ENCODE measurements around the gene FAAP24.
"Not testable (repeated sequence)": the region's sequence is repeated elsewhere in the genome, so short reads cannot be mapped to it uniquely, and the experiment has no call there.

FAAP24 gene, protein sequence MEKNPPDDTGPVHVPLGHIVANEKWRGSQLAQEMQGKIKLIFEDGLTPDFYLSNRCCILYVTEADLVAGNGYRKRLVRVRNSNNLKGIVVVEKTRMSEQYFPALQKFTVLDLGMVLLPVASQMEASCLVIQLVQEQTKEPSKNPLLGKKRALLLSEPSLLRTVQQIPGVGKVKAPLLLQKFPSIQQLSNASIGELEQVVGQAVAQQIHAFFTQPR

DNA sequence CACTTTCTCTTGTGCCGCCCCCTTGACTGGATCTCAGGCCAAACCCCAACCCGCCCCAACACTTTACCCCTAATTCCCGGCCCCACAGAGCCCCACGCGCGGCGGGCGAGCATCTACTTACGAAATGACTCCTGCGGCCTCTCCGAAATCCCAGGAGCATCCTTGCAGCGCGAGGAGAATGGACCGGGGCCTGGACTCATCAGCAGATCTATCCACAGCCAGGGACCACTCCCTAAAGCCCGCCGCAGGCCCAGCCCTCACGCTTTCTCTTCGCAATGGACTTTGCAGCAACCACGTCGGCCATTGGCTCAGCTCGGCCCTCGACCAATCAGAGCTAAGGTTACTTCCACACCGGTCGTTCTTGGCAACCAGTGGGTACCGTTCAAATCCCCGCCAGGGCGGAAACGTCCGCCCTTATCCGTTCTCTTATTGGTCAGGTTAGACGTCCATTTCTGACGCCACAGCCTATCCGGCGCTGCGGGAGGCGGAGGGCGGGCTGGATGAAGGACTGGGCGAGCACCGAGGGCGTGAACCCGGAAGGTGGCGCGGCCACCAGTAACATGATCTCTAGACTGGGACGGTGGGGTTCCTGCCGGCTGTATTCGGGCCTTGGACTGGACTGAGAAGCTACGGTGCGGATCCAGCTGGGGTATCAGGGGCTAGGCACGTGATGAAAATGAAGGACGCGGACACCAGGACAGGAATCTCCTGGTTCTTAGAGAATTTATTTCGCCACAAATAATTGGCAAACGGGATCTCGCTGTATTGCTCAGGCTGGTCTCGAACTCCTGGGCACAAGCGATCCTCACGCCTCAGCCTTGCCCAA lies at the start of gene FAAP24, which contains the start of gene CEP89:
FAAP24 (plus strand) TSS at position 528 of the 826 bp plus-strand sequence. CDS start 955 bp downstream, outside the sequence.
CEP89 (minus strand) TSS at position 244 of the 826 bp plus-strand sequence; CDS start at position 160, 84 bp downstream.
- peak; percentile 99 for DNase-seq (ENCODE audit: low spot score)
- peak; percentile 93 for FAIRE-seq

DNA sequence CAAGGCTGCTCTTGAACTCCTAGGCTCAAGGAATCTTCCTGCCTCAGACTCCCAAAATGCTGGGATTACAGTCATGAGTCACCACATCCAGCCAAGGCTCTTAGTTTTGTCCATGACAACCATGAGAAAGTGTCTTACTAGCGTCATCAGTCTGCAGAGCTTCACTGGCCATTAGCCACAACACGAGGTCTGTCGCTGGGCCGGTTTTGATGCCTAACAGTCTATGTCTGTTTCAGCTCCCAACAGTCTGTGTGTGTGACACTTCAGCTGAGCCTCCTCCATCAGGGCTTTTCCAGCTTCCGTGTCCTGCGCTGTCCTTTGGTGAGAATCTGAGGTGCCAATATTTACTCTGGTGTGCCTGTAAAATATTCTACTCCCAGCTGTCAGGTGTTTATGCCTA lies 47.8 kb upstream of the FAAP24 start:
- FAIRE-seq: no peak
- DNase-seq (ENCODE audit: low spot score): no peak

DNA sequence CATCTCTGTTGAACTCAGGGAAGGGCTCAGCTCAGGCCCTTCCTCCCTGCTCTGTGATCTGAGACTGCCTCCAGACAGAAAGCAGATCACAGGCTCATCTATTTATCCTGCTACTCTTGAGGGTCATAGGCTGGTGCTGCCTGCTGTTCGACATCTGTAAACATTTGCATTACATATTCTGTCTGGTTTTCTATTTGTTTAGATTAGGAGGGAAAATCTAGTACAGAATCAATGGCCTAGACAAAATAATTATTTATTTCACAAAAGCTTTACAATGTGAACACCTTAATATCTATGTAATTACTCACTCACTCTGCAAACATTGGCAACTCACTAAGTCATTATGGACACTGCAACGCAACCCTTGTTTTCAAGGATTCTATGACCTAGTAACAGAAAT lies 43.2 kb upstream of the FAAP24 start:
- FAIRE-seq (no peak), DNase-seq (ENCODE audit: low spot score) (no peak)

DNA sequence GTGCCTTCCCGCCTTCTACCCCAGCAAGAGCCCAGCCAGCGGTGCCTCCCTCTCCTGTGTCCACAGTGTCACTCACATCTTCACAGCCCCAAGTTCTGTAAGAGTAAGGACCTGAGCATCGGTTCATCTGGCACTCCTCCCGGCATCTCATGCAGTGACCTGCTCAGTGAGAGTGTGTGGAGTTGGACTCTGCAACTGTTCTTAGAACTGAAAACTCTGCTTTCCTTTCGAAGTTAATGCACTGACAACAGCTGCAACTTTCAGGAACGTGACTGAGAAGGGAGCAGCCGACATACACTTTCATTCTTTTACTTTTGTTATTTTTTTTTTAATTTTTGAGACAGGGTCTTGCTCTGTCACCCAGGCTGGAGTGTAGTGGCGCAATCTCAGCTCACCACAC lies 41.5 kb upstream of the FAAP24 start:
- DNase-seq (ENCODE audit: low spot score) (no peak), FAIRE-seq (no peak)

DNA sequence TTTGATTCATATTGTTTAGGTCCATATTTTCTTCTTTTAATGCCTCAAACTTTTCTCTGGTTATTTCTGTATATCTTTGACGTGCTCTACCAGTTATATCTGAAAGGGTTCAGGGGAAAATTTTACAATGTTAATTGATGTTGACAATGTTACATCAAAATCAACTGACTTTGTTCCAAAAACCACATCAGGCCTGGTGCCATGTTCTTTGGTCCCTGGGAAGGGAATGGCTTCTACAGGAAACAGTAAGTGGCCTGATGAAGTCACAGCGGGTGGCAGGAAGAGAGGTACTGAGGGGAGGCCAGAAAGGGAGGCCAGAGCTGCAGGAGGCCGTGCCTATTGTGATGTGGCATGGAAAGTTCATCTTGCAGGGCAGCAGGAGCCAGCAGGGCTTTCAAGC lies 38.5 kb upstream of the FAAP24 start:
- FAIRE-seq (no peak), DNase-seq (ENCODE audit: low spot score) (no peak)

DNA sequence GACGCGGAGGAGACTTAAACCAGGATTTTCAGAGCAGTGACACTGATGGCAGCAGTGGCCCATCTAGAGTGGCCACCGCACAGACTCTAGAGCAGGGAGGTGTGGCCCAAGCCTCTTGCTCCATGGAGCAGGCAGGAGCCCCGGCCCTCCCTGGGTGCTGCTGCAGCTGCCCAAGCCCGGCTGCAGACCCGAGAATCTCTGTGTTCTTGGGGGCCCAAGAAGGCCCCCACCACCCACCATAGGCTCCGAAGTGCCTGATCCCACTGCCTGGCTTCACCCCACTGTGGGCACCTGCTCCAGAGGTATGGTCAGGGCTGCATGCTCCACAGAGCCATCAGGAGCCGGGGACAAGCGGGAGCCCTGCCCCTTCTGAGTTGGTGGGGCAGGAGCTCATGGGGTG lies 36.4 kb upstream of the FAAP24 start:
- FAIRE-seq: no peak
- DNase-seq (ENCODE audit: low spot score): no peak

DNA sequence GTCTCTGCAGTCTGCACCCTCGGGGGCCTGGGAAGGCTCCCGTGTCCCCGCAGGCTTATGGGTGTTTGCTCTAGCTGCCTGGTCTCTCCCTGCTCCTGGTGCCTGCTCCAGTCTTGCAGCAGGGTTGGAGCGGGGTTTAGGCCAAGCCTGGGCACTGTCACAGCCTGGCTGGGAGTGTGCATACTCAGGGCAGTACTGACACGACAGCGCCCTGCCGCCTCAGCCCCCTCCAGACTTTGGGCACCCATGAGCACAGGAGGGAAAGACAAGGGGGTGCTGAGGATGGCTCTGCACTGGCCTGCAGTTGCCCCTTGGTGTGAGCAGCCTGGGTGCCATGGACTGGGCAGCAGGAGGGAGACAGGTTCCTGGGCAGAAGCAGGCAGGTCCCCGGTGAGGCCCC lies 36.0 kb upstream of the FAAP24 start:
- FAIRE-seq (no peak), DNase-seq (ENCODE audit: low spot score) (no peak)

DNA sequence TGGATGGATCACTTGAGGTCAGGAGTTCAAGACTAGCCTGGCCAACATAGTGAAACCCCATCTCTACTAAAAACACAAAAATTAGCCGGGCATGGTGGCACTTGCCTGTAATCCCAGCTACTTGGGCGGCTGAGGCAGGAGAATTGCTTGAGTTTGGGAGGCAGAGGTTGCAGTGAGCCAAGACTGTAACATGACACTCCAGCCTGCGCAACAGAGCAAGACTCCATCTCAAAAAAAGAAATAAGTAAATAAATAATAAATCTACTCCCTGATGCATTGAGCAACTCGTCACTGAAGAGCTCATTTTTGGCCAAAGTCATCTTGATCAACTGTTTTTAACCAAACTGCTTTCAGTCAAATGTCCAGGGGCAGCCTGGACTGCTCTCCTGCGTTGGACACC lies 30.8 kb upstream of the FAAP24 start:
- FAIRE-seq; DNase-seq (ENCODE audit: low spot score): not testable (repeated sequence)

DNA sequence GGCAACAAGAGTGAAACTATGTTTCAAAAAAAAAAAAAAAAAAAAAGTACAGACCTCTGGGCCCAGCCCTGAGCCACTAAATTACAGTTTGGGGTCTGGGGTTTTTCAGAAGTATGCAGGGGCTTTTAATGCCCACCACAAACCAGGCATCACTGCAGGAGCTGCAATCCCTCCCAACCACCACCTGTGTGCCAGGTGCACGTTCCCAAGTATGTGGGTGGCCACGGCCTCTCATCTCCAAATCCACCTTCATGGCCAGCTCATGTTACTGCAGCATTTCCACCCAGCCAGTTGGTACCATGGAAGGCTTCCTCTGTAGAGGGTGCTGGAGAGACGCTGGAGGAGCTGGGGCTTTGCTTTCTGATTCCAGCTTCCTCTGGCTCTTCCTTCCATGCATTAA lies 26.8 kb upstream of the FAAP24 start:
- no peak for FAIRE-seq
- DNase-seq (ENCODE audit: low spot score): no peak

DNA sequence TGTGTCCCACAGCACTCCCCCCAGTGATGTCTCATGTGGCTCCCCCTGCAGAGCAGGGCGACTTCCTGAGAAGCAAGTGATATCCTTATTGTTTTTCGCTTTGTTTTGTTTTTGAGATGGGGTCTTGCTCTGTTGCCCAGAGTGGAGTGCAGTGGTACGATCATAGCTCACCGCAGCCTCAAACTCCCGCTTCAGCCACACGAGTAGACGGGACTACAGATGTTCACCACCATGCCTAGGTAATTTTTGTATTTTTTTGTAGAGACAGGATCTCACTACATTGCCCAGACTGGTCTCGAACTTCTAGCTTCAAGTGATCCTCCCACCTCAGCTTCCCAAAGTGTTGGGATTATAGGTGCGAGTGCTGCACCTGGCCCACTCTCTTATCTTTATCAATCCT lies 5.3 kb upstream of the FAAP24 start:
- FAIRE-seq: no peak
- no peak for DNase-seq (ENCODE audit: low spot score)

DNA sequence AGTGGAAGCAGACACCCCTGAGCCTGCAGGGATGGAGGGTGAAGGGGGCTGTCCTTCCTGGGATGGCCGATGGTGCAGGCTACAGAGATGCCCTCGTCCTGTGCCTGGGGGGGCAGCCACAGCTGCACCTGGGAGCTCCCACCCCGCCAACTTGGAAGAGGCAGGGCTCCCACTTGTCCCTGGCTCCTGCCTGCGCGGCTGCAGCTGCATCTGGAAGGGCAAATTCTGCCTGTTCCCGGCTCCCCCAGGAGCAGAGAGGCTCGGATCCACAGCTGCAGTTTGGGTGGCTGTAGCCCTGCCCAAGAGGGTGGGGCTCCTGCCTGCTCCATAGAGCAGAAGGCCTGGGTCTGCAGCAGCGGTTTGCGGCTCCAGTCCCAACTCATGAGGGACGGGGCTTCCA lies 2.5 kb upstream of the FAAP24 start:
- no peak for DNase-seq (ENCODE audit: low spot score)
- no peak for FAIRE-seq

DNA sequence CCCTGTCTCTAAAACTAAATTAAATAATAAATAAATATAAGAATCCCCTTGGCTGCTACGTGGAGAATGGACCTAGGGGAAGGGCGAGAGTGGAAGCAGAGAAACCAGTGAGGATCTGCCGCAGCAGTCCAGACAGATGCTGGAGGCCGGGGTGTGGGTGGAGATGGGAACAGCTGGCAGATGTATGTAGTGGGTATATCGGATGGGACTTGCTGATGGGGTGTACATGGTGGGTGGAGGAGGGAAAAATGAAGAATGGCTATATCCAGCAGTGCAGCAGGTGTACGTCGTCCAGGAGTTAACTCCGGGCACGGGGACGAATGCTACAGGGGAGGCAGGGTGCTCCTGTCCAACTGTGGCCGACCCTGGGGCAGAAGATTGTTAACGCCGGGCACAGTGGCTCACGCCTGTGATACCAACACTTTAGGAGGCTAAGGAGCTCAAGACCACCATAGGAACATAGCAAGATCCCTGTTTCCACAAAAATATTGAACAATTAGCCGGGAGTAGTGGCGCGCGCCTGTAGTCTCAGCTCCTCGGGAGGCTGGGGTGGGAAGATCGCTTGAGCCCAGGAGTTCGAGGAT lies 938 bp upstream of the FAAP24 start:
- FAIRE-seq (no peak), DNase-seq (ENCODE audit: low spot score) (no peak)

DNA sequence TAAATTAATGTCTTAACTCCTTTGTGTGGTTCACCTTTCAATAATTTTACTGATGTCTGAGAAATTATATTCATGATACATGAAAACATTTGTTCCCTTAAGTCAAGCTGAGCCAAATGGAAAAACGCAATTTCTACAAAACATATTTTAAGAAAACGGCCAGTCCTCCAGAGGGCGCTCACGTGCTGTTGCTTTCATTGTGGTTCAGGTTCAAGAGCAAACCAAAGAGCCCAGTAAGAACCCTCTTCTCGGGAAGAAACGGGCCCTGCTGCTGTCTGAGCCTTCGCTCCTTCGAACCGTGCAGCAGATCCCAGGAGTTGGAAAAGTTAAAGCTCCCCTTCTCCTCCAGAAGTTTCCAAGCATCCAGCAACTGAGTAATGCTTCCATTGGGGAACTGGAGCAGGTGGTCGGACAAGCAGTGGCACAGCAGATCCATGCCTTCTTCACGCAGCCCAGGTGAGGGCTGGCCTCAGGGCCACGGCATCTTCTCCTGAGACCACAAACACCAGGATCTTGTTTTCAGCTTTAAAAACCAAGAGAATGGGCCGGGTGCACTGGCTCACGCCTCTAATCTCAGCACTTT lies 4.3 kb downstream of the FAAP24 start:
- FAIRE-seq: no peak
- DNase-seq (ENCODE audit: low spot score): peak; percentile 52

DNA sequence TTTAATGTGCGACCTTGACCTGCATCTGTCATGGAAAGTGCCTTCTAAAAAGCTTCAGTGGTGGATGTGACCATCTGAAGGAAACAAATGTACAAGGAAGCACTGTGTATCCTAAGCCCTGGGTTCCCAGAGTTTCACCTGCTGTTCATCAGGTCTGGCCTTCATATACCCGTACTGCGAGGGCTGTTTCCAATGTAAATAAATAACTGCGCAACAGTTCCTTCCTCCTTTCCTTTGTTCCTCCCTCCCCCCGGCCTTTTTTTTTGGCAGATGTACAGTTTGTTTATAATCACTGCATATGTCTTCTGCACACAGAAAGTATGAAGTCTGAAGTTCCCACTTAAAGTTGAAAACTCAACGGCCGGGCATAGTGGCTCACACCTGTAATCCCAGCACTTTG lies 5.2 kb downstream of the FAAP24 start:
- FAIRE-seq (no peak), DNase-seq (ENCODE audit: low spot score) (no peak)

DNA sequence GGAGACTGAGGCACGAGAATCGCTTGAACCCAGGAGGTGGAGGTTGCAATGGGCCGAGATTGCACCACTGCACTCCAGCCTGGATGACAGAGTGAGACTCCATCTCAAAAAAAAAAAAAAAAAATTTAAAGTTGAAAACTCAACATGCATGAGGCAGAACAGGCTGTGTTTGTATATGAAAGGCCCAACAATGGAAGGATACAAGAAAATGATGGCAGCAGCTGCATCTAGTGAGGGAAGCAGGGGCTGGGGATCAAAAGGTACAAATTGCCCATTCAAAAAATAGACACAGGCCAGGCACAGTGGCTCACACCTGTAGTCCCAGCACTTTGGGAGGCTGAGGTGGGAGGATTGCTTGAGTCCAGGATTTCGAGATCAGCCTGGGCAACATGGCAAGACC lies 5.8 kb downstream of the FAAP24 start:
- FAIRE-seq; DNase-seq (ENCODE audit: low spot score): not testable (repeated sequence)

DNA sequence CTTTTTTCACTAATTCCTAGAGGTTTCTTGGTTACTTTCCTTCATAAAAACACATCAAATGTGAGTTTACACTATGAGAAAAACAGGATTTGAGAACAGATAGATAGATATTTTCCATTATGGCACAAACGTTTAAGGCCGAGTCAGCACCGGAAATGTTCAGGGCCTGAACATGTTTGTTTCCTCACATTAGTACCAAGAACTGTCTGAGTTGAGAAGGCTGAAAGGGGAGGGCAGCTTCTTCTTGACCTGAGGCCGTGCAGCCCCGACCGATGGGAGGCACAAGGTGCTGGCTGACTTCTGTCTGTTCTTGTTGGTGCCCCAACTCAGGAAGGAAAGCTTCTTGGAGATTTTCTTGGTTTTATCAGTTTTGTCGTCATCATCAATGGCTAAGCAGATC lies 7.8 kb downstream of the FAAP24 start:
- not testable (repeated sequence) for FAIRE-seq; DNase-seq (ENCODE audit: low spot score)

DNA sequence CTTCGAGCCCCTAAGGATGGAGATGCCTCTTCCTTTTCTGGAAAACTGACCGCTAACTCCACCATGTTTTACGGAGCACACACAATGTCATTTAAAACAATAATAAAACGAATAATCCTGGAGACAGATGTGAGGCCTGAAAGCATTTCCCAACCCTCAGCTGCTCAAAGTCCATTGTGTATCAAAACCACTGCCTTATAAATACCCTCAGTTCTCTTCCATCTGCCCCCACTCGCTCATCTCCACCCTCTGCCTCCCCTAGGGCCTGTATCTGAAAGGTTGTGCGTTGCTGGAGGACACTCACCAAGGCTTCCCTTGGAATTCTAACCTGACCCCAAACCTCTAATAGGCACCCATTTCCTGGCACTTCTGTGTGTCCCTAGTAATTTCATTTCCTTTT lies 10.4 kb downstream of the FAAP24 start:
- FAIRE-seq; DNase-seq (ENCODE audit: low spot score): not testable (repeated sequence)

DNA sequence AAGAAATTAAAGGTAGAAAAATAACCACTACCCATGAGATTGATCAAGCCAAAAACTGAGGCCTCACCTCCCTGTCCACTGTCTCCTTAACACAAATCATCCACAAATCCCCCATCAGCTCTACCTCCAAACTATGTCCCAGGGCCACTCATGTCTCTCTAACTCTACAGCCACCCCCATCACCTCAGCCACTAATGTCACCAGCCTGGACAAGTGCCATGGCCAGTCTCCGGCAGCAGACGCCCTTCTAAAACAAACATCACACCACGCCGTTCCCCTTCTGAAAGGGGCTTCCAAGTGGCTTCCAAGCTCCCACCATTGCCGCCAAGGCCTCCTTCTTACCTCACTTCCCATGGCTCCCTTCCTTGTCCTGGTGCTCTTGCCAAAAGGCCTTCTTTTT lies 16.2 kb downstream of the FAAP24 start:
- DNase-seq (ENCODE audit: low spot score); FAIRE-seq: not testable (repeated sequence)

DNA sequence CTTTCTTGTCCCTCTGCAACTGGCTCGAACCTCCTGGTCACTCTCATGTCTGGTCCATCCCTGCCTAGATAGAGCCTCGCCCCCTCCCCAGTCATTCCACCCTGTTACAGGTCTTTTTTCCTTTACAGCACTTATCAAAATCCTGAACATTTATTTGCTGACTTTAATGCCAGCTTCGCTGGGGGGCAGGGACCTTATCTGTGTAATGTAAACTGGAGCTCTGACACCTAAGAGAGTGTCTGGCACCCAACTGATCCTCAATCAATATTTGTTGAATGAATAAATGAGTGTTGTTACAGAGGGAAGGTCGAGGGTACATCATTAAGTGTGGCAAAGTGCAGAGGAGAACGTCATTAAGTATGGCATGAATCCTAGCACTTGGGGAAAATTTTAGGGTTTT lies 16.7 kb downstream of the FAAP24 start:
- FAIRE-seq: no peak
- no peak for DNase-seq (ENCODE audit: low spot score)

DNA sequence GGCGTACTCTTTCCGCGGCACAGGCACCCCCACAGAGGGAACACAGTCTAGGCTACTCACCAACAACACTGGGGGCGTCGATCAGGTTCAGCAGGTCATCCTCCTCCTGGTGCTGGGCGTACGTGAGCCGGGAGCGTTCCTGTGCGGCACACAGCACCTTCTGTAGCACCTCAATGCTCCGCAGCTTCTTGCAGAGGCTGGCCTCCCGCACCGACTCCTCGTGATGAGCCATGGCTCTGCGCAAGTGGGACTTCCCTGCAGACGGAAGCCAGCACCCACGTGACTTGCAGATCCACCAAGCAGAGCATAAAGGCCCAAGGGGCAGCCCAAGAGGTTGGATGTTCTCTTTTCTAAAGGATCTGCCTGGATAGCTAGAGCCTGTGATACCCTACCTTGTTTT lies 23.9 kb downstream of the FAAP24 start:
- not testable (repeated sequence) for FAIRE-seq; DNase-seq (ENCODE audit: low spot score)

DNA sequence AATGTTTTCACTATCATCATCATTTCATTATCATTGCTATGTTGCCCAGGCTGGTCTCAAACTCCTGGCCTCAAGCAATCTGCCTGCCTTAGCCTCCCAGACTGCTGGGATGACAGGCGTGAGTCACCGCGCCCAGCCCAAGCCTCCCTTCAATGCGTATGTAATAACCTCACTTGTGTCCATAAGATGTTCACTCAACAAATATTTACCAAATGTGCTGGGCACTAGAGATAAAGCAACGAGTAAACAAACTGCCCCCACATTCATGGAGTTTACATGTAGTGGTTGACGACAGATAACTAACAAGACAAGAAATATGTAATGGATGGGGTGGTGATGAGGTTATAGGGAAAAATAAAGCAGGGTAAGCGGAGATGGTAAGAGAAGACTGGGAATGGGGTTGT lies 25.0 kb downstream of the FAAP24 start:
- DNase-seq (ENCODE audit: low spot score): not testable (repeated sequence)

More for the DNA sequence above, 25.0 kb downstream of the FAAP24 start:
- FAIRE-seq: not testable (repeated sequence)

Measured in urothelium cell line (cell line).